Putamen (tissue), 1 donor: ENCODE data around the gene CELF5.
"Not testable (repeated sequence)": the region's sequence is repeated elsewhere in the genome, so short reads cannot be mapped to it uniquely, and the experiment has no call there.

Experiments
- DNase-seq: peaks from one replicate; pipeline ENCODE4 v3.0.0-alpha.2; 2016; ENCODE audit warnings: low spot score

Gene CELF5

DNA sequence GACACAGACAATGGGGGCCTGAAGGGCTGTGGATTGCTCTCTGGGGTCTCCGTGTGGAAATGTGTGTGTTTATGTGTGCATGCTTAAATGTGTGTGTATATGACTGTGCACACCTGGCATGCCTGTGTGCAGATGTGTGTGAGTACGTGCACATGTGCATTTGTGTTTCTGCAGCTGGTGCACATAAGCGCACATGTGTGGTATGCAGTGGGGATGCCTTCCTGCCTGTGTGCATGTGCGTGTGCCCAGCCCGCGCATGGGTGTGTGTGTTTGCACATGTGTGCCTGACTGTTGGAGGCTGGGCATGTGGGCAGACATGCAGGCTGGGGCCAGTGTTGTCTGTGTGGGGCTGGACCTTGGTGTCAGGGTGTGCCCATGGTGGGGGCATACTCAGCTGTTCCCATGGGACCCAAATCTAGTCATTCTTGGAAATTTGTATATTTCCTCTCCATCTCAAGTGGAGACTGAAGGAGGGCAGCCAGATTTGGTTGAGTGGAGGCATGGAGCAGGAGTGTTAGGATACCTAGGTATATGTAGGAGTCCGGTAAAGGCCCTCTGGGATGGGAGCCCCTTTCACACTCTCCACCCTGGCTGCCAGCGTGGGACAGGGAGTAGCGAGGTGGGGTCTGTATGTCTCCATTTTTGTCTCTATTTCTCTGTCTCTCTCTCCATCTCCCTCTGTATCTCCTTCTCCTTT is 49.9 kb downstream of the CELF5 start:
- DNase-seq: no peak

DNA sequence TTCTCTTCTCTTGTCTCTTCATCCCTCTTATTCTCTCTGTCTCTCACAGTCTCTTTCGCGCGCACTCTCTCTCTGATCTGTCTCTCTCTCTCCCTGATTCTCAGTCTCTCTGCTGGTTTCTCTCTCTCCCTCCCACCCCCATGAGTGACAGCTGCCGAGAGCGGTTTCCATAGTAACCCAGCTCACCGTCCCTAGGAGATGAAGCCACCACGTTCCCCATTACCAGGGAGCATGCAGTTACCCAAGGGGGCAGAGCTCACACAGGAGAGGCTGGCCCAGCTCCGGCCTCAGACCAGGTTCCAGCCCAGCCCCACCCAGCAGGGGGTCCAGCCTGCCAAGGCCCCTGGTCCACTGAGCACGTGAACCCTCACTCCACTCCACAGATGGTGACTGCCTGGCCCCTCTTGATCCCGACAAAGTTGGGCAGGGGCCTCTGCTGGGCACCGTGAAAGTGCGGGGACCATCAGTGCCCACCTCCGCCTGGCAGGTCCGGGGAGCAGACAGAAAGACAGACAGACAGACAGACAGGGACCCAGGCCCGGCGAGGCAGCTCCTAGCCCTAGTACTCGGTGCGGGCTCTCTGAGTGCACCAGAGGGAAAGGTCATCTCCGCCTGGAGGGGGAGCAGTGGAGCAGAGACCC is 50.6 kb downstream of the CELF5 start:
- DNase-seq: peak; percentile 65

DNA sequence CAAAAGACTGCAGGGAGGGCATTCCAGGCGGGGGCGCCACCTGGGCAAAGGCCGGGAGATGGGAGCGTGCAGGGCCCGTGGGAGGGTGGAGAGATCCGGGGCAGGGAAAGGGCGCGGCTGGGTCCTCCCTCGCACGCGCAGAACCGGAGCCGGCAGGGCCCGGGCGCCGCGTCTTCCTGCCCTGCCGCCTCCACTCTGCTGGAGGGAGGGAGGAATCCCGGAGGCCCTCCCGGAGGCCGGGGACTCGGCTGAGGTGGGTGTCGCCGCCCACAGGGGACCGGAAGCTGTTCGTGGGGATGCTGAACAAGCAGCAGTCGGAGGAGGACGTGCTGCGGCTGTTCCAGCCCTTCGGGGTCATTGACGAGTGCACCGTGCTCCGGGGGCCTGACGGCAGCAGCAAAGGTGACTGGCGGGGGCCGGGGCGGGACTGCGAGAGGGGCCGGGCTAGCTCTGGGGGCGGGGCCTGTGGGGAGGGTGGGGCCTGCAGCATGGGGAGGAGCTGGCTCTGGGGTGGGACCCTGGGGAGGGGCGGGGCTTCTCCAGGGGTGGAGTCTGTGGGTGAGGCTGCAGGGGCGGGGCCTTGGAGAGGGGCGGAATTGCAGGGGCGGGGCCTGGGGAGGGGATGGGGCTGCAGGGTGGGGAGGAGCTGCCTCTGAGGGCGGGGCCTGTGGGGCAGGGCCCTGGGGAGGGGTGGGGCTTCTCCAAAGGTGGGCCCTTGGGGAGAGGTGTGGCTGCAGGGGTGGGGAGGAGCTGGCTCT is 51.3 kb downstream of the CELF5 start:
- DNase-seq: peak; percentile 77

DNA sequence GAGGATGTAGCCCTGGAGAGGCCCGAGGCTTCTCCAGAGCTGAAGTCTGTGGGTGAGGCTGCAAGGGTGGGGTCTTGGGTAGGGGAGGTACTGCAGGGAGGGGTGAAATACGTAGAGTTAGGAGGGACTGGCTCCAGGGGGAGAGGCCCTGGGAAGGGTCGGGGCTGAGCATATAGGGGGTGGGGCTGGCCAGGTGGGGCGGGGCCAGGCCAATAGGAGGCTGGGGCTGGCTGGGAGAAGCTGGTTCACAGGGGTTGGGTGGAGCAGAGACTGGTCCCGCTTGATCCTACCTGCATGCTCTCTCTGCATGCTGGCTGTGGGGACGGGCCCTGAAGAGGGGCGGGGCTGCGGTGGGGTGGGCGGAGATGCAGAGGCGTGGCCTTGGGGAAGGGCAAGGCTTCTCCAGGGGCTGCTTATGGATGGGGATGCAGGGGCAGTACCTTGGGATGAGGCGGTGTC is 51.9 kb downstream of the CELF5 start:
- DNase-seq: no peak

DNA sequence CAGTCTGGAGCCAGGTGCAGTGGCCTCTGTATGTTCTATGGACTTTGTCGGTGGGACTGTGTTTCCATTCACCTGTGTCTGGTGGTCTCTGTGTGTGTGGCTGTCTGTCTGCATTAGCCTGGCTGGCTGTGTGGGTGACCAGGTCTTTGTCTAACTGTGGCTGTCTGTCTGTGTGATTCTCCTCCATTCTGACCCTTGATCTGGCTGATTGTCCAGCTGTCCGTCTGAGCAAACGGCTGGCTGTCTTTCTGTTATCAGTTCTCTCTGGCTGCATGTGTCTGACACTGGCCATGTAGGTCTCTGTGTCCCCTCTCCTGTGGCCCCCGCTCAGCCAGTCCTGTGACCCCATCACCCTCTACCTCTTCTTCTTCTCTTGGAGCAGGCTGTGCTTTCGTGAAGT is 53.2 kb downstream of the CELF5 start:
- no peak for DNase-seq

DNA sequence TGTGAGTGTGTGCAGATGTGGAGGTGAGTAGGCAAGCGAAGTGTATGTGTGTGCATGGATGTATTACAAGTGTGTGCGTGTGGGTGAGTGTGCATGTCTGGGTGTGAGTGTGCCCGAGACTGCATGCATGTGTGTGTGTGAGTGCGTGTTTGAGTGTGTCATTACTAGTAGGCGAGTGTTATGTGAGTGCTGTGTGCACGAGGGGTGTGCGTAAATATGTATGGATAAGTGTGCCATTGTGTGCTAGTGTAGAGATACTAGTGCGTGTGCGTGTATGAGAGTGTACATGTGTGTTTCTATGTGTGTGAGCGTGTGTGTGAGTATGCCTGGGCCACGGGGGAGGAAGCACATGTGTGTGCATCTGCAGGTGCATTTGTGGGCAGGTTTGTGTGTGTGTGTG is 53.8 kb downstream of the CELF5 start:
- DNase-seq: no peak

DNA sequence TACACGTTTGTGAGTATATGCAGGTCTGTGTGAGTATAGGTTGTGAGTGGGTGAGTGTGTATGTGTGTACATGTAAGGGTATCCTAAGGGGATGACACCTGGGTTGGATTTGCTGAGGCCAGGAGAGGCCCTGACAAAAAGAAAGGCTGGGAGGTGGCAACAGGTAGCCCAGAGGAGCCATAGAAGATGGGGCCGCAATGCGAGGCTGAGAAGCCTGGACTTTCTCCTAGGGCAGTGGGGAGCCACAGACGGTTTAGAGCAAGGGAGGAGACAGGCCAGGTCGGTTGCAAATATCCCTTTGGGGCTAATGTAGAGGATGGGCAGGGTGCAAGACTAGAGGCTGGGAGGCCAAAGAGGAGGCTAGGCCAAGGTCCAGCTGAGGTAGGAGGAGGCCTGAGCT is 54.3 kb downstream of the CELF5 start:
- no peak for DNase-seq

DNA sequence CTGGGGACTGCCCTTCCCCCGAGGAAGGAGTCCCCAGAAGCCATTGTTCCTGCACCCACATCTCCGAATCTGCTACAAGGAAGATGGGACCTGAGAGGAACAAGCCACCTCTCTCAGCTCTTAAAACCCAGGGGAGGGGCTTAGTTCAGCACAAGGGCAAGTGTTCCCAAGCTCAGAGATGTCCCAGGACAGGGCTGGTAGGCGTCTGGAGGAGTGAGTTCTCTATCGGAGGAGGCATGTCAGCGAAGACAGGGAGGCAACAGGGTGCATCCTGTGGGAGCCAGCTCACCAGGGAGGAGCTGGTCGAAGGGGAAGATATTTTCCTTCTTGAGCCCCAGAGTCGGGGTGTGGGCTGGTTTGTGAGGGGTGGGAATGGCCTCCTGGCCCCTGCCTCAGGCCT is 54.8 kb downstream of the CELF5 start:
- peak; percentile 53 for DNase-seq

DNA sequence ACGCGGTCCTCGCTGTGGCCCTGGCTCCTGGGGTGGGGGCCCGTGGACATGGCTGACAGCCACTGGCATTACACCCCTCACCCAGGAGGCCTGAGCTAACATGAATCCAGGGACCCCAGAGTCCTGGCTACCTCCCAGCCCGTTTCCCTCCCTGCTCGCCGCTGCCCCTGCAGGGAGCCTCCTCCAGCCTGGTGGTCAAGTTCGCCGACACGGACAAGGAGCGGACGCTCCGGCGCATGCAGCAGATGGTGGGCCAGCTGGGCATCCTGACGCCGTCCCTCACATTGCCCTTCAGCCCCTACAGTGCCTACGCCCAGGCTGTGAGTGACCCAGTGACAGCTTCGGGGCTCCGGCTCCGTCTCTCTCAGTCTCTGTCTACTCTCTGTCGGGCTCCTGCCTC is 56.6 kb downstream of the CELF5 start:
- no peak for DNase-seq

DNA sequence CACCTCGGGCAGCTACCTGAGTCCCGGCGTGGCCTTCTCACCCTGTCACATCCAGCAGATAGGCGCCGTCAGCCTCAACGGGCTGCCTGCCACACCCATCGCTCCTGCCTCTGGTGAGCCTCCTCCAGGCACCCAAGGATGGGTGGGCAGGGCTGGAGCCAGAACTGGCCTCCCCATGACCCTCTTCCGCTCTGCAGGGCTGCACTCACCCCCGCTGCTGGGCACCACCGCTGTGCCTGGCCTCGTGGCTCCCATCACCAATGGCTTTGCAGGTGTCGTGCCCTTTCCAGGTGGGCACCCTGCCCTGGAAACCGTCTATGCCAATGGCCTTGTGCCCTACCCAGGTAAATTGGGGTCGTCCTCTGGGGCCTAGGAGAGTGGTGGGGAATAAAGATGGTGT is 57.7 kb downstream of the CELF5 start:
- no peak for DNase-seq

DNA sequence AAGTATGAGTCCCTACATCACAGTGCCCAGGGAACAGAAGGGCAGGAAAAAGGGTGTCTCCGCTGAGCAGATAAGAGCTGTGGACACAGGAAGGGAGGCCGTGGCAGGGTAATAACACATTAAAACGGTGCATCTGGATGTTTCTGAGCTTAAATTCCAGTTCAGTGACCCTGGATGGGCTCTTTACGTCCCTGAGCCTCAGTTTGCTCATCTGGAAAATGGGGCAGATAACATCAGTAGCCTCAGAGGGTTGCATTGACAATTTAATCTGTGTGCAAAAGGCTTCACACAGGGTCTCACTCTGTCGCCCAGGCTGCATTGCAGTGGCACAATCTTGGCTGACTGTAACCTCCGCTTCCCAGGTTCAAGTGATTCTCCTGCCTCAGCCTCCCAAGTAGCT is 58.1 kb downstream of the CELF5 start:
- DNase-seq: no peak

DNA sequence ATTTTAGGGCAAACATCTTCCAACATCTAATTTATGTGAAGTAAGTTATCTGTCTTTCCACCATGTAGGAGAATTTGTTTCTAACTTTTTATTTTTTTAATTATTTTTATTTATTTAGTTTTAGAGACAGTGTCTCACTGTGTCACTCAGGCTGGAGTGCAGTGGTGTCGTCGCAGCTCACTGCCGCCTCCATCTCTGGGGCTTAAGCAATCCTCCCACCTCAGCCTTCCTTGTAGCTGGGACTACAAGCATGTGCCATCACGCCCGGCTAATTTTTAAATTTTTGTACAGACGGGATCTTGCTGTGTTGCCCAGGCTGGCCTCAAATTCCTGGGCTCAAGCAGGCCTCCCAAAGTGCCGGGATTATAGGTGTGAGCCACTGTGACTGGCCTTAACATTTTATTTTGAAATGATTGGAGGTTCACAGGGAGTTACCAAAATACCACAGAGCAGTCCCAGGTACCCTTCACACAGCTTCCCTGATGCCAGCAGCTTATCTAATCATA is 58.8 kb downstream of the CELF5 start:
- no peak for DNase-seq

DNA sequence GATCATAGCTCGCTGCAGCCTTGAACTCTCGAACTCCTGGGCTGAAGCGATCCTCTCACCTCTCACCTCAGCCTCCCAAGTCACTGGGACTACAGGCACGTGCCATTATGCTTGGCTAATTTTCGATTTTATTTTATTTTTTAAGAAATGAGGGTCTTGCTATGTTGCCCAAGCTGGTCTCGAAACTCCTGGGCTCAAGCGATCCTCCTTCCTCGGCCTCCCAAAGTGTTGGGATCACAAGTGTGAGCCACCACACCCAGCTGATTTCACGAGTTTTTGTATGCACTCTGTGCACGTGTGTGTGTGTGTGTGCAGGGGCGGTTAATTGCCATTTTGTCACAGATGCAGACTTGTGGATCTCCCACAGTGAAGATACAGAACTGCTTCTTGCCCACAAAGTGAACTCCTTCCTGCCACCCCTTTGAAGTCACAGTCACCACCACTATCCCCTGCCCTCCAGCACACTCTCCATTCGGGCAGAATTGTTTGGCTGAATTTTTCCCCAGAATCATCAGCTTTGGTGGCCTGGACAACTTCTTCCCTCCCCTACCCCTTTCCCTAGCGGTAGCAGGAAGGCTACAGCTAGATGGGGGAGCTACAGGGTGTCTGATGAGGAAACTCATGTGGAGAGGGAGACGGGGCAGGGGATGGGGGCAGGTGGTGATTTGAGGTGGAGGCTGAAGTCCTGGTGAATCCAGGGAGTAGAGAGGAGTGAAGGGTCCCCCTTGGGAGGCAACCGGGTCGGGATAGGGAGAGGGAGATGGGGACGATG is 59.6 kb downstream of the CELF5 start:
- no peak for DNase-seq

DNA sequence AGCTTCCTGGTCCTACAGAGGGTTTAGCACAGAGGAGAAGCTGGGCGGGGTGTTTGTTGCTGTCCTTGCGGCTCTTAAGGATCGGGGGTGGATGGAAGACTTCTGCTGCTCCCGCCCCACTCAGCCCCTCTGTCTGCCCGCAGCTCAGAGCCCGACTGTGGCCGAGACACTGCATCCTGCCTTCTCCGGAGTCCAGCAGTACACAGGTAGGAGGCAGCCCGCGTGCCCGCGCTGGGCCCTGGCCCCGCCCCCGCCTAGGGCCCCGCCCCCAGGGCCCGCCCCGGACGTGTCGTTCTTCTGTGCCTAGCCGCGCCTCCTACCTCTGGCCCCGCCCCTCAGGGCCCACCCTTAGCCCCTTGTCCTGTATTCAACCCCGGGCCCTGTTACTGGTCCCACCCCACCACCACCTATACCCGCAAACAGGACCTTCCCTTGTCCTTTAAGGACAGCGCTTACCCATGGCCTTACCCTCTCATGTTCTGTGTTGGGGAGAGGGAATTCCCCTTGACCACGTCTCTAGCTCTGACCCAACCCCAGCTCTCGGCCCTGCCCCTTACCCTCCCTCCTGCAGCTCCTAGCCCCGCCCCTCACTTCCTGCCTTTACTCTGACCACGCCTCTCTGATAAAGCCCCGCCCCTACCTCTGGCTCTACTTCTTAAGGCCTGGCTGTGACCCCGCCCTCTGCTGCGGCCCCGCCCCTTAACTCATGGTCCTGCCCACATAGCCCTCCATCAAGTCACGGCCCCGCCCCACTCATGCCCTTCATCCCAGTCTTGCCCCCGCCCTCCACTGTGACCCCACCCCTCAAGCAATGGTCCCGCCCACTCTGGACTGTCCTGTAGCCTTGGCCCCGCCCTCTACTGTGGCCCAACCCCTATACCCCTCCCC is 60.5 kb downstream of the CELF5 start:
- DNase-seq: no peak

DNA sequence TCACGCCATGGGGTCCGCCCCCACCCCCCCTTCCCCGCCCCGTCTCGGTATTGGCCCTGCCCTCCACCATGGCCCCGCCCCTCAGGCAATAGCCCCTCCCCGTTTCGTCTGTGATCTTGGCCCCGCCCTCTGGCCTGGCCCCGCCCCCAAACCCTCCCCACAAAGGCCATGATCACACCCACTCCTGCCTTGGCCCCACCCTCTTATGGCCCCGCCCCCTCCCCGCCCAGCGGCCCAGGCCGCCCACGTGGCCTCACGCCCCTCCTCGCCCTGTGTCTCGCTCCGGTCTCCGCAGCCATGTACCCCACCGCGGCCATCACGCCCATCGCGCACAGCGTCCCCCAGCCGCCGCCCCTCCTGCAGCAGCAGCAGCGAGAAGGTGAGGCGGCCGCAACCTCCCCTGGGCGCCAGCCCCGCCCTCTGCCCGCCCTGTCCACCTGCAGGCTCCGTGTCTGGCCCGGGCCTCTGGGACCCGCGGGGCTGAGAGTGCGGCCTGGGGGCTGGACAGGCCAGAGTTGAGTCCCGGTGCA is 61.3 kb downstream of the CELF5 start:
- DNase-seq: no peak

DNA sequence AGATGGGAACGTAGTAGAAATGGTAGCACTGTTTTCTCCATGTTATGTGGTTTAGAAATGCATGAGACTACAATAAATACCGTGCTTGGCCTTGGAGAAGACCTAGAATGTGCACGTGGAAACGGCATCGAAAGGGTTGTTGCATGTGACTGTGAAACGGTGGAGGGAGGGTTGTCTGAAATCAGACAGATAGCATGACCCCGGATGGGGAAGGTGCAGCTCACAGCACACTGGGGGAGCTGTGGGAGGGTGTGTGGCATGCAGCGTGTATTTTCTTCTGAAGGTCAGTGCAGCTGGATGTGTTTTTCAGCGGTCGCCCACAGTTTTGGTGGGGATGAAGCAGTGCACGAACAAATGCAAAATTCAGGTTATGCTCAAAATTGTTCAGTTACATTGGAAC is 63.4 kb downstream of the CELF5 start:
- DNase-seq: no peak

DNA sequence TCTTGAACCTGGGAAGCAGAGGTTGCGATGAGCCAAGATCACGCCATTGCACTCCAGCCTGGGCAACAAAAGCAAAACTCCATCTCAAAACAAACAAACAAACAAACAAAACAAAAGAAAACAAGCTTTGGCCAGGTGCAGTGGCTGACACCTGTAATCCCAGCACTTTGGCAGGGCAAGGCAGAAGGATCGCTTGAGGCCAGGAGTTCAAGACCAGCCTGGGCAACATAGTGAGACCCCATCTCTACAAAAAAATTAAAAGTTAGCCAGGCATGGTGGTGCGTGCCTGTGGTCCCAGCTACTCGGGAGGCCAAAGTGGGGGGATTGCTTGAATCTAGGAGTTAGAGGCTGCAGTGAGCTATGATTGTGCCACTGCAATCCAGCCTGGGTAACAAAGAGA is 64.0 kb downstream of the CELF5 start:
- not testable (repeated sequence) for DNase-seq

DNA sequence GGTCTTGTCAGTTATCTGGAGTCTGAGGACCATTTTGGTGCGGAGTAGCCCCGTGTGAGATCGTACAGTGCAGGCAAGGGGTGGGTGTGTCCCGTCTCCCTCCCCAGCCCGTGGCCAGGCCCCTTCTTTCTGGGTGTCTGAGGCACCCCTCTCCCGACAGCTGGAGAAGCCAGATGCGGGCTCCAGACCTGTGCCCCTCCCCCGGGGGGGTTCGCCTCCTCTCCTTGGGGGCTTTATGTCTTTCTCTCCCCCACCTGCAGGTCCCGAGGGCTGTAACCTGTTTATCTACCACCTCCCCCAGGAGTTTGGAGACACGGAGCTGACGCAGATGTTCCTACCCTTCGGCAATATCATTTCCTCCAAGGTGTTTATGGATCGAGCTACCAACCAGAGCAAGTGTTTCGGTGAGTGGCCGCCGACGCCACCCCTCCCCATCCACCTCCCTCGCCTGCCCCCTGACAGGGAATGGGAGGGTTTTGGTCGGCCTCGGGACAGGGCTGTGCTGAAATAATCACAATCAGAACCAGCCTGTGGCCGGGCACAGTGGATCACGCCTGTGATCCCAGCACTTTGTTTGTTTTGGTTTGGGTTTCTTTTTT is 65.6 kb downstream of the CELF5 start:
- DNase-seq: no peak

DNA sequence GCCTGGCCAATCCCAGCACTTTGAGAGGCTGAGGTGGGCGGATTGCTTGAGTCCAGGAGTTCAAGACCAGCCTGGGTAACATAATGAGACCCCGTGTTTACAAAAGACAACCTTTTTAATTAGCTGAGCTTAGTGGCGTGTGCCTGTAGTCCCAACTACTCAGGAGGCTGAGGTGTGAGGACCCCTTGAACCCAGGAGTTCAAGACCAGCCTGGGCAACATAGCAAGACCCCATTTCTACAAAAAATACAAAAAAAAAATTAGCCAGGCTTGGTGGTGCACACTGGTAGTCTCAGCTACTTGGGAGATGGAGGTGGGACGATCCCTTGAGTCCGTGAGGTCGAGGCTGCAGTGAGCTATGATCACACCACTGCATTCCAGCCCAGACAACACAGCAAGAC is 66.4 kb downstream of the CELF5 start:
- not testable (repeated sequence) for DNase-seq

DNA sequence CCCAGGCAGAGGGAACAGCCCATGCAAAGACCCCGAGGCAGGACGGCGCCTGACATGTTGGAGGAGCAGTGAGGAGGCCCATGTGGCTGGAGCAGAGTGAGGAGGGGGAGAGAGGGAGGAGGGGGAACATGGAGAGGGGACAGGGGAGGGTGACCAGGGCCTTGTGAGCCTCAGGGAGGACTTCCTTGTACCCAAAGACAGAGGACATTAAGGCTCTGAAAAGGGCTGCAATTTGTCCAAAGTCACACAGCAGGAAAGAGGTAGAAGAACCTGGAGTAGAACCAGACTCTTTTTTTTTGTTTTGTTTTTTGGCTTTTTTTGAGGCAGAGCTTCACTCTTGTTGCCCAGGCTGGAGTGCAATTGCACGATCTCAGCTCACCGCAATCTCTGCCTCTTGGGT is 67.2 kb downstream of the CELF5 start:
- DNase-seq: no peak
